Measurements from ENCODE around the gene HORMAD1.

The HORMAD1 gene

DNA sequence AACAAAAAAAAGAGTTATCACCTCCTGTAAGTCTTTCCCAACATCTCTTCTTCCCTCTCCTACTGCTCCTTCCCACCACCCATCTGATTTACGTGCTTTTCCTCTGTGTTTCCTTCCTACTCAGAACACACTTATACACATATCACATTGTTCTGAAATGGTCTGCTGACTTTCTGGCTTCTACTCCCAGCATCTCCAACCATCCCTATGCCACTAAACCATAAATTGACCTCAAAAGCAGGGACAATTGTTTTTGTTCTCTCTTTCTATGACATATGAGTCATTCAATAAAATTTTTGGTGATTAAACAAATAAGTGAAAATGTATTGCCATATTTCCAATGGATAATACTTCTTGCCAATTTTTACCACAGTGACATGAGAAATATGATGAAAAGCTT lies 31.9 kb downstream of the HORMAD1 start:
- no peak for DNase-seq (ENCODE audit: extremely low read depth, low read depth)

GRCh38 chr1:150686275-150686674 lies 34.4 kb downstream of the HORMAD1 start:
- no peak for DNase-seq (ENCODE audit: extremely low read depth, low read depth)
- TF ChIP-seq CTCF (IDR thresholded peaks at IDR 0.05; ENCODE audit: low read depth, low read length, missing control alignments), result no peak

More for the DNA sequence above, 31.9 kb downstream of the HORMAD1 start:
- no peak for TF ChIP-seq CTCF (IDR thresholded peaks at IDR 0.05; ENCODE audit: low read depth, low read length, missing control alignments)
- no peak overlapping the region for H3K4me3 ChIP-seq (replicated peaks; ENCODE audit: low read depth, low read length)

DNA sequence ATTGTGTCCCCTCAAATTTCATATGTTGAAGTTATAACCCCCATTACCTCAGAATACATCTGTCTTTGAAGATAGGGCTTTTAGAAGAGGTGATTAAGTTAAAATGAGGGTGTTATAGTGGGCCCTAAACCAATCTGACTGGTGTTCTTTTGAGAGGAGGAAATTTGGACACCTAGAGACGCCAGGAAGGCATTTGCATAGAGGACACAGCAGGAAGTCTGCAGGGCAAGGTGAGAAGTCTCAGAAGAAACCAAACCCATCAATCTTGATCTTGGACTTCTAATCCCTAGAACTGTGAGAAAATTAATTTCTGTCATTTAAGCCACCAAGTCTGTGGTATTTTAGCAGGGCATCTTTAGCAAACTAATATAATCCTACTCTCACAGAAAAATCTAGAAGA lies 36.8 kb downstream of the HORMAD1 start:
- no peak for DNase-seq (ENCODE audit: extremely low read depth, low read depth)

More at GRCh38 chr1:150686275-150686674, 34.4 kb downstream of the HORMAD1 start:
- no peak overlapping the region for H3K4me3 ChIP-seq (replicated peaks; ENCODE audit: low read depth, low read length)

GRCh38 chr1:150678988-150679387 lies 41.7 kb downstream of the HORMAD1 start:
- DNase-seq (ENCODE audit: extremely low read depth, low read depth), result no peak
- H3K4me3 ChIP-seq (replicated peaks; ENCODE audit: low read depth, low read length), result no peak overlapping the region
- TF ChIP-seq CTCF (IDR thresholded peaks at IDR 0.05; ENCODE audit: low read depth, low read length, missing control alignments), result no peak

More for the DNA sequence above, 36.8 kb downstream of the HORMAD1 start:
- TF ChIP-seq CTCF (IDR thresholded peaks at IDR 0.05; ENCODE audit: low read depth, low read length, missing control alignments), result no peak
- H3K4me3 ChIP-seq (replicated peaks; ENCODE audit: low read depth, low read length), result no peak overlapping the region

- DNase-seq (ENCODE audit: extremely low read depth, low read depth), result no peak
- TF ChIP-seq CTCF (IDR thresholded peaks at IDR 0.05; ENCODE audit: low read depth, low read length, missing control alignments), result no peak
- no peak overlapping the region for H3K4me3 ChIP-seq (replicated peaks; ENCODE audit: low read depth, low read length)
Observed at GRCh38 chr1:150674881-150675280, 45.8 kb downstream of the HORMAD1 start.

DNA sequence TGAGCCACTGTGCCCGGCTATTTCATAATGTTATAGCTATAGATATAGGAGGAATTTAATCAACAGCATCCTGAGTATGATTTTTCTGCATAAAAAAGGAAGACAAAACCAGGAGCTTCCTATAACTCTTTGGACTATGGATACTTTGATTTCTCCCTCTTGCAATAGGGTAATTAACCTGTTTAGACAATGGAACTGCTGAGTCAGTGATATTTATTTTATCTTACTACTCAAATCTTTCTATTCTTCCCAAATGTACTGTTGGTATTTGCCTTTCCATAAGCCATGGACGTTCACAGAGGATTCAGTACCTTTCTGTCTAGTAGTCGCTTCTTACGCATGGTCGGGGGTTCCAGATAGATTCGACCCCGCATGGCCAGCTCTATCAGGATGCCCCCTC lies 57.4 kb downstream of the HORMAD1 start:
- TF ChIP-seq CTCF (IDR thresholded peaks at IDR 0.05; ENCODE audit: low read depth, low read length, missing control alignments), result no peak
- H3K4me3 ChIP-seq (replicated peaks; ENCODE audit: low read depth, low read length), result no peak overlapping the region
- no peak for DNase-seq (ENCODE audit: extremely low read depth, low read depth)

- no peak for TF ChIP-seq CTCF (IDR thresholded peaks at IDR 0.05; ENCODE audit: low read depth, low read length, missing control alignments)
- no peak for DNase-seq (ENCODE audit: extremely low read depth, low read depth)
- H3K4me3 ChIP-seq (replicated peaks; ENCODE audit: low read depth, low read length), result no peak overlapping the region
Observed at GRCh38 chr1:150662811-150663210, 57.9 kb downstream of the HORMAD1 start.
